A673 (cell line): ENCODE results near the gene FAM219B. TPM values are rescaled to one million over a fixed set of nuclear protein-coding genes. Genes with fewer than 3 reads are reported as not detected.

Source experiments
- BruUV-seq: library from RNA; stranded (reverse); fragments of 400-500 nt; replicated peaks from 2 replicates; lab custom pipeline; 2021; lab: Mats Ljungman, UMichigan
- CTCF ChIA-PET: fragments of 300-600 bp; sonication (Branson Sonifier 250); formaldehyde crosslinking; loops from one replicate; lab custom pipeline; 2022; ENCODE audit warnings: antibody characterized with exemption; lab: Charles Lee
- POLR2A ChIA-PET: fragments of 300-600 bp; sonication (Branson Sonifier 250); formaldehyde crosslinking; loops from one replicate; lab custom pipeline; 2022; ENCODE audit warnings: antibody characterized with exemption; ENCODE audit not compliant: low non-redundant PET; lab: Charles Lee
- DNase-seq: peaks from one replicate; pipeline ENCODE4 v3.0.0-alpha.2; 2015; ENCODE audit warnings: low spot score
- H3K27ac ChIP-seq: fragments of 200-600 bp; sonication (generic); 2 replicates; pipeline ENCODE4 v1.5.1; 2016; ENCODE audit warnings: mixed run types, low read depth, mild to moderate bottlenecking, mixed read lengths, antibody characterized with exemption, low read length; ENCODE audit not compliant: poor library complexity, severe bottlenecking
- H3K27me3 ChIP-seq: fragments of 200-600 bp; sonication (generic); replicated peaks from 2 replicates; pipeline ENCODE4 v1.6.1; 2017; ENCODE audit warnings: mixed run types, low read depth, mild to moderate bottlenecking, mixed read lengths, antibody characterized with exemption, low read length; ENCODE audit not compliant: insufficient read depth, poor library complexity
- H3K36me3 ChIP-seq: fragments of 200-600 bp; sonication (generic); 2 replicates; pipeline ENCODE4 v1.6.1; 2016; ENCODE audit warnings: mixed run types, mild to moderate bottlenecking, mixed read lengths, antibody characterized with exemption, low read length; ENCODE audit not compliant: insufficient read depth, poor library complexity, severe bottlenecking
- H3K4me1 ChIP-seq: fragments of 200-600 bp; sonication (generic); 2 replicates; pipeline ENCODE4 v1.6.1; 2017; ENCODE audit warnings: mixed run types, mild to moderate bottlenecking, mixed read lengths, antibody characterized with exemption, low read length; ENCODE audit not compliant: insufficient read depth, poor library complexity, severe bottlenecking
- H3K4me3 ChIP-seq: fragments of 200-600 bp; sonication (generic); 2 replicates; pipeline ENCODE4 v1.5.1; 2016; ENCODE audit warnings: low read depth, mixed run types, mild to moderate bottlenecking, mixed read lengths, low read length; ENCODE audit not compliant: poor library complexity, severe bottlenecking
- H3K9me3 ChIP-seq: fragments of 200-600 bp; sonication (generic); 2 replicates; pipeline ENCODE4 v1.6.1; 2016; ENCODE audit warnings: mixed run types, low read depth, mild to moderate bottlenecking, mixed read lengths, antibody characterized with exemption, low read length; ENCODE audit not compliant: poor library complexity, severe bottlenecking
- EZH2 ChIP-seq: fragments of 200-600 bp; sonication (generic); IDR thresholded peaks from 2 replicates; pipeline ENCODE4 v1.6.1; 2017; ENCODE audit warnings: borderline replicate concordance, low read depth, mild to moderate bottlenecking, mixed read lengths, antibody characterized with exemption, low read length; ENCODE audit not compliant: poor library complexity, severe bottlenecking
- intact Hi-C: fragments of 100-400 bp; cut with micrococcal nuclease; formaldehyde crosslinking; loops from one replicate; pipeline ENCODE4 v1.10.0; 2022; ENCODE audit not compliant: unreplicated experiment
- total RNA-seq: library from RNA; stranded (reverse); gene quantifications from 2 replicates; pipeline ENCODE4 v1.2.3, GENCODE V29; 2021
- TF ChIP-seq, protein P1 (sequence below): fragments of 300-800, 200-600 bp; sonication (generic); conservative IDR thresholded peaks from 2 replicates; pipeline ENCODE4 v1.5.1; 2017; ENCODE audit warnings: low read depth, mild to moderate bottlenecking, antibody characterized with exemption, low read length, moderate library complexity, mixed read lengths

FAM219B gene
- total RNA-seq, 1 experiment from 2014 or later: 86.6 TPM

DNA sequence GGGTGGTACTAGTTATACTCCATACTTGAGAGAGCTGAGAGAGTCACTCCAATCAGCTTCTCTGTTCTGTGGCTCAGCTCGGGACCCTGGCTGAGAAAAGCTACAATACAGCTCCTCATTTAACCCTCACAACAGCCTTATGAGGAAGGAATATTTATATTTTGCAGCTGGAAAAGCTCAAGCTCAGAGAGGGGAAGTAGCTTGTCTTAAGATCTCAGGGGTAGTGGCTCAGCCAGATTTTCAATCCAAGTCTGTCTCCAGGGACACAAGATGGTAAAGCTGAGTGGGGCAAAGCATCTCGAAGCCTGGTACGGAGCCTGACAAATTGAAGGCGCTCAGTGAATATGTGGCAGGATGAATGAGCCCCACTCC, 48.3 kb downstream of the FAM219B start:
- DNase-seq: no peak
- ChIA-PET CTCF (interaction anchor here (0.6 kb wide), 1 partner anchor 22 kb away, joined by 4 read pairs; no protein-coding TSS in a partner anchor), POLR2A (no interaction called here)
- Histone ChIP-seq H3K9me3 (no peaks in the 10 kb centered on the region), H3K27ac (peak overlapping the region; percentile 30), H3K4me1 (no peaks in the 10 kb centered on the region), H3K36me3 (peaks cover 12% of the 10 kb centered on the region), H3K27me3 (no peaks in the 10 kb centered on the region), H3K4me3 (no peak overlapping the region)
- TF ChIP-seq EZH2: no peak
- TF ChIP-seq, protein P1, sequence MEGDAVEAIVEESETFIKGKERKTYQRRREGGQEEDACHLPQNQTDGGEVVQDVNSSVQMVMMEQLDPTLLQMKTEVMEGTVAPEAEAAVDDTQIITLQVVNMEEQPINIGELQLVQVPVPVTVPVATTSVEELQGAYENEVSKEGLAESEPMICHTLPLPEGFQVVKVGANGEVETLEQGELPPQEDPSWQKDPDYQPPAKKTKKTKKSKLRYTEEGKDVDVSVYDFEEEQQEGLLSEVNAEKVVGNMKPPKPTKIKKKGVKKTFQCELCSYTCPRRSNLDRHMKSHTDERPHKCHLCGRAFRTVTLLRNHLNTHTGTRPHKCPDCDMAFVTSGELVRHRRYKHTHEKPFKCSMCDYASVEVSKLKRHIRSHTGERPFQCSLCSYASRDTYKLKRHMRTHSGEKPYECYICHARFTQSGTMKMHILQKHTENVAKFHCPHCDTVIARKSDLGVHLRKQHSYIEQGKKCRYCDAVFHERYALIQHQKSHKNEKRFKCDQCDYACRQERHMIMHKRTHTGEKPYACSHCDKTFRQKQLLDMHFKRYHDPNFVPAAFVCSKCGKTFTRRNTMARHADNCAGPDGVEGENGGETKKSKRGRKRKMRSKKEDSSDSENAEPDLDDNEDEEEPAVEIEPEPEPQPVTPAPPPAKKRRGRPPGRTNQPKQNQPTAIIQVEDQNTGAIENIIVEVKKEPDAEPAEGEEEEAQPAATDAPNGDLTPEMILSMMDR: no peak
- BruUV-seq: no TSS peak
- intact Hi-C loops: no loop called here

DNA sequence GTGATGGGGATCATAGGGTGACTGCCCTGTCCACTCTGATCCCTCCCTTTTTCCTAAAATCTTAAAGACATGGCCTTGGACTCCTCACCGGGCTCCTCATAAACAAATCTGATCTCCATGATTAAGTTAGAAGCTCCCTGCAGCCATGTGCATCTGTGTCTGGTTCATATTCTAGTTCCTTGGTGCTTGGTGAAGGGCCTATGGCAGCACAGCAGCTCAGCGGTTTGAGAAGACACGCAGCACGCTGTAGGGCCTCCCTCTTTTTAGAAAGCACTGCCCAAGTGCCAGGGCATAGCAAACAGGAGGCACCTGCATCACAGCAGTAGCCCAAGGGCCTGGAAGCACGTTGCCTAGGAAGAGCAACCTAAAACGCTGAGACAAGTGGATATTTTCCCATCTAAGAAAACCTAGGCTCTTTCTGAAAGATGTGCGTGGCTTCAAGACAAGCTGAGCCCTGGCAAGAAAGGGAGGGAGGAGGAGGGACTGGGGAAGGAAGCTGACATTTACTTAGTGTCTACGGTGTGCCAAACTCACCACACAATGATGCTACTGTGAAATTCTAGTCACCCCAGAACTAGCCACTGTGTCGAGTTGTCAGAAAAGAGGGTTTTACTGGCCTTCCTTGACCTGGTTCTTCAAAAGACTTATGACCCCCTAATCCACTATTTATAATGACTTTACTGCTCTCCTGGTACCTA, 48.8 kb downstream of the FAM219B start:
- no peak for DNase-seq
- peak overlapping the region; percentile 30 for H3K27ac ChIP-seq
- no TSS peak for BruUV-seq
- H3K27me3 ChIP-seq: no peaks in the 10 kb centered on the region
- H3K4me3 ChIP-seq: no peak overlapping the region
- intact Hi-C loops: no loop called here
- POLR2A ChIA-PET: no interaction called here
- TF ChIP-seq, protein P1: no peak
- TF ChIP-seq EZH2: no peak
- CTCF ChIA-PET: no interaction called here
- no peaks in the 10 kb centered on the region for H3K9me3 ChIP-seq
- H3K4me1 ChIP-seq: no peaks in the 10 kb centered on the region
- H3K36me3 ChIP-seq: peaks cover 17% of the 10 kb centered on the region

DNA sequence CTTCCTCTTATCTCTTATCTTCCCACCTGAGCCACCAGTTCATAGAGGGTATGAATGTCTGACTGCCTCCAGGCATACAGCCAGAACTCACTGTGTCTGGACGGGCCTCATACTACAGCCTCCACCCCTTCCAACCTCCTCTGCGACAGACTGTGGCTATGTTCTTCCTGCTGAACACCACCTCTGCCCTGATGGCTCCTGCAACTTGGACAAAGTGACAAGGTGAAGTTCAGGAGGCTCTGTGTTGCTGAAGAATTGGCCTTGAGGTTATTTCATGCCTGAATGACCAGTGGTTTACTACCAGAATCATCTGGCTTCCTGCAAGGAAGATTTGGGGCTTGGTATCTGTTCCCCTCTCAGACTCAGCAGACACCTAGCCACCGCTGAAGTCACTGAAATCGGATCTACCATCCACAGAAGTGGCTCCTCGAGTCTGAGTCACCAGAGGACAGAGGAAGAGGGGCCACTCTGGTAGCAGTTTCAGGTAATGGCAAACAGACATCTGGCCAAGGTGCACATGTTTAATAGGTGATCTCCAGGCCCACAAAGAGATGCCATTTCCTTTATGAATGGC, 49.5 kb downstream of the FAM219B start:
- Histone ChIP-seq H3K9me3 (no peaks in the 10 kb centered on the region), H3K4me1 (no peaks in the 10 kb centered on the region), H3K27me3 (no peaks in the 10 kb centered on the region), H3K36me3 (peaks cover 22% of the 10 kb centered on the region), H3K4me3 (no peak overlapping the region), H3K27ac (peak overlapping the region; percentile 30)
- TF ChIP-seq, protein P1: no peak
- CTCF ChIA-PET: no interaction called here
- no TSS peak for BruUV-seq
- intact Hi-C loops: no loop called here
- POLR2A ChIA-PET: no interaction called here
- no peak for DNase-seq
